ENCODE measurements around the gene P3H2.

Gene P3H2

GRCh38 chr3:190125436-190126068 lies 4.9 kb upstream of the P3H2 start:
- no peak for DNase-seq (ENCODE audit: low read depth, low spot score)

DNA sequence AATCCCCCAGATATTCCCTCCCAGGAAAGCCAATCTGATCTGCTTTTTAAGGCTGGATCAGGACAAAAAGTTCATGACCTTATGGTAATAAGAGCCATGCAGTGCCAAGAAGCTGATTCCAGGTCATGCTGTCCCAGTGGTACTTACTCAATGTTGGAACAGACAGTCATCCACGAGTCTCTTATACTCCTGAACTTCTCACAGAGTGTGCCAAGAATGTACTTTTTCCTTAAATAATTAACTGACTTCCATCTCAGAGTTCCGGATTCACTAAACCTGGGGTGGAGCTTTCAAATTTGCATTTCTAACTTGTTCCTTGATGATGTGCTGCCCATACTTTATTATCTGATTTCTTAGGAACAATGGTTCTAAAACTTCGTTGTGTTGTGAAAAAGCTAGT lies 3.4 kb upstream of the P3H2 start:
- DNase-seq (ENCODE audit: low read depth, low spot score), result no peak

- no peak for DNase-seq (ENCODE audit: low read depth, low spot score)
Measured at GRCh38 chr3:190122198-190122771, 1.6 kb upstream of the P3H2 start.

- DNase-seq (ENCODE audit: low read depth, low spot score), result no peak
Measured at GRCh38 chr3:190121383-190121782, 686 bp upstream of the P3H2 start.

GRCh38 chr3:190121061-190121377 lies 322 bp upstream of the P3H2 start:
- no peak for DNase-seq (ENCODE audit: low read depth, low spot score)

DNA sequence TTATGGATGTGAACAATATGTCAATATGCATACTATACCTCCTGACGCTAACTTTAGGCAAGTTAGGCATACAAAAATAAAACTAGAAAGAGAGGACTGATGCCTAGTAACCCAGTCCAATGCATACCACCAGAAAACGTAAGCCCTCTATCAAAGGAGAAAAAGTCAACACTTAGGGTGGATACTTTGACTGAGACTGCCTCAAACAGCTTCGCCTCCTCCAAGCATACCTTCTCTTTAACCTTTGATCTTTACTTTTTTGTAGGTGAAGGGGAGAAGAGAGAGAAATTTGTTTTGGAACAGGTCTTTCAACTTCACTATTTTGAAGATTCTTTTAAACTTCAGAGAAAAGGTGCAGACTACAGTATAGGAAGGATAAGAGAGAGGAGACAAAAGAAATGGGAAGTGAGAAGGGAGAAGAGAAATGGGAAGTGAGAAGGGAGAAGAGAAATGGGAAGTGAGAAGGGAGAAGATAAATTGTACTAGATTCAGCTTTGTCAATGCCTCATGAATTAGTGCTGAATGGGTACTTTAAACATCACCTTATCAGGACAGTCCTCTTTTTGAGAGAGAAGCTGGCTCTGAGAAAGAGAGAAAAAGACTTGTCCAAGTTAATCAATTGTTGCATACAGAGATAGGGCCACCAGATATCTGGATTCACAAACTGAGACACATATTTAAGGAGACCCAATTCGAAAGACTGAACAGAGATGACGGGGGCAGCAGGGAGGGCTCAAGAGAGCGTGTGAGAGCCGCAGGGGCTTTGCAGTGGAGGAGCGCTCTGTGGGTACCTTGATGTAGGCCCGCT lies 1.0 kb downstream of the P3H2 start:
- no peak for DNase-seq (ENCODE audit: low read depth, low spot score)

GRCh38 chr3:190118438-190118837 lies 2.3 kb downstream of the P3H2 start:
- no peak for DNase-seq (ENCODE audit: low read depth, low spot score)

GRCh38 chr3:190117981-190118380 lies 2.7 kb downstream of the P3H2 start:
- DNase-seq (ENCODE audit: low read depth, low spot score), result no peak

GRCh38 chr3:190116551-190117067 lies 4.1 kb downstream of the P3H2 start:
- no peak for DNase-seq (ENCODE audit: low read depth, low spot score)

DNA sequence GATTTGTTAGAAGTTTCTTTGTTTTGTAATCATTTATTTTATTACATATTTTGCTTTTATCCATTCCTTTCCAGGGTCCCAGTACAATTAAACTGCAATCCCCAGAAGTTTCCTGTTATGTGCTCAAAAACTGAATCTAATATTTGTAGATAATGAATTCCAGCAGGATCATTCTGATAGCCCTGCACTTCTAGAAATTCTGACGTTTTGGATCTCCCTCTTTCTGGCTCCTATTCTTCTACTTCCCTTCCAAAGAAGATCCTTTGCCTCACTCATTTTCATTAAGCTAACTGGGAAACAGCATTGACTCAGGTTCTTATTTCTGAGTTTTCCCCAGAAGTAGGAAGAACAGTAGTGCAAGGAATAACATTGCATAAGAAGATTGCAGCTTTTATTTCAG lies 9.9 kb downstream of the P3H2 start:
- DNase-seq (ENCODE audit: low read depth, low spot score), result no peak

DNA sequence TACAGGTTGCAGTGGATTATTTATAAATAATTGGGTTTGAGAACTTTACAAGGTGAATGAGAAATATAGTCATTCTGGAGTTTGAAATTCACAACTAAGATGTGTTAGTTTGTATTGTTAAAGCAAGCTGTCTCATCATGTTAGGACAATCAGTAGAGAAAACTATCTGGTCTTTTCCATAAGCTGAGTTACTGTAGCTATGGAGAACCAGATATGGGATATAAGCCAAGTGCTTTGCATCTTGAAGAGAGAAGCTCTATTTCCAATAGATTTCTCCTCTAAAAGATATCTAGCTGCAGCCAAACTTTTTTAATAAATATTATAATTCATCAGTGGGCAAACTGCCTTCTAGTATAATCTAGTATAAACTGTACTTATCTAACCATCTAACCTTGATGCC lies 11.3 kb downstream of the P3H2 start:
- DNase-seq (ENCODE audit: low read depth, low spot score), result no peak

- no peak for DNase-seq (ENCODE audit: low read depth, low spot score)
Measured at GRCh38 chr3:190108804-190109203, 11.9 kb downstream of the P3H2 start.

- DNase-seq (ENCODE audit: low read depth, low spot score), result no peak
Measured at GRCh38 chr3:190105876-190106275, 14.8 kb downstream of the P3H2 start.

GRCh38 chr3:190101320-190102011 lies 19.2 kb downstream of the P3H2 start:
- no peak for DNase-seq (ENCODE audit: low read depth, low spot score)

GRCh38 chr3:190099099-190099498 lies 21.6 kb downstream of the P3H2 start:
- DNase-seq (ENCODE audit: low read depth, low spot score), result no peak

- no peak for DNase-seq (ENCODE audit: low read depth, low spot score)
Measured at GRCh38 chr3:190097617-190098016, 23.1 kb downstream of the P3H2 start.

DNA sequence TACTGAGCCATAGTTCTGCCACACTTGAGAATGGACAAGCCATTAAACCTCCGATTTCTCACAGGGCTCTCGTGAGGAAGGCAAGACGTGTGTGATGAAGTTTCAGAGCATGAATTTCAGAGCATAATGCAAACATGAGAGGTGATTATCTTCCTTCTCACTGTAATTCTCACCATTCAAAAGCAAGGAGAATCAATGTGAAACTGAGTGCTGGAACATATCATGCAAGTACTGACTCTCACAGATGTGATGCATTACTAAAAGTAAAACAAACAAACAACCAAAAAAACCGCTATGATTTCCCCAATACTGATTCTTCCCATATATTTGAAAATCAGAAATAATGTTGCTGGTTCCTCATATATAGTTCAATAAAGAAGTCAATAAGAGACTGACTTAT lies 23.7 kb downstream of the P3H2 start:
- DNase-seq (ENCODE audit: low read depth, low spot score), result no peak

- DNase-seq (ENCODE audit: low read depth, low spot score), result no peak
Measured at GRCh38 chr3:190096345-190096744, 24.4 kb downstream of the P3H2 start.

DNA sequence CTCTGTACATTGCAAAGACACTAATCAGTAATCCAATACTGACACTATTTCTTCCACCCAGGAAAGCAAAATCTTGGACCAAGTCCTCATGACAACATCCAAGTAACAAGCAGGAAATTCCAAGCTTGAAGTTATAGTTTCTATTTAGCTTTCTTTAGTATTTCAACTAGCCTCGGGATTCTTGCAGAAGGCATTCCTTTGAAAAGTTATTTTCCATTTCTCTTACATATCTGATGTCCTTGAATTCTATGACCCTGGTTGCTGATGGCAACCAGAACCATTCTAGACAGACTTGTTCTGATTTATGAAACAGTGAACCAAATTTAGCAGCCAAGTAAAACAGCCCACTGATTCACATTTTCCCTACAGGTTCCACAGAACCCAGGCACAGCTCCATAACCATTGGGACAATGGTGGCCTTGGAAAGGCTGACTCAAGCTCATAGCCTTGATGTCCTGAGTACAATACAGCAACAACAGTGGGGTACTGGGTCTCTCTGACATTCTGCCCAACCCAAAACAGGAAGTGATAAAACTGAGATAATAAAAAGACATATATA lies 26.5 kb downstream of the P3H2 start:
- DNase-seq (ENCODE audit: low read depth, low spot score), result no peak

DNA sequence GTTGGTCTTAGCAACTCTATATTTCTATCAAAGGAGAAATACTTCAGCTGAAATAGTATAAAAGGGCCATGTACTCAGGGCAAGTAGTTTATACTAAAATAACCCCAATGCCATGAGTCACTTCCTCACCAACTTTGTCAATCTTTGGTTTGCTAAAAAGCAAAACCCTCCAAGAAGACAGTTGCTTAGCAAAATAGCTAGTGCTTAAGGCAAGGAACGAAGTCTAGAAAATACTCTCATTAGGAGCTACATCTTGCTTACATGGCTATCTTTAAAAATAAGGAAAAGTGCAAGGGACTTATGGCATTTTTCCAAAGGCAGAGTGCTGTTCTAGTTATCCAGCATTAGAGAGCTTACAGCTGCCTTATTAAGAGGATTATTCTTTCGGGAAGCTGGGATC lies 28.4 kb downstream of the P3H2 start:
- no peak for DNase-seq (ENCODE audit: low read depth, low spot score)

DNA sequence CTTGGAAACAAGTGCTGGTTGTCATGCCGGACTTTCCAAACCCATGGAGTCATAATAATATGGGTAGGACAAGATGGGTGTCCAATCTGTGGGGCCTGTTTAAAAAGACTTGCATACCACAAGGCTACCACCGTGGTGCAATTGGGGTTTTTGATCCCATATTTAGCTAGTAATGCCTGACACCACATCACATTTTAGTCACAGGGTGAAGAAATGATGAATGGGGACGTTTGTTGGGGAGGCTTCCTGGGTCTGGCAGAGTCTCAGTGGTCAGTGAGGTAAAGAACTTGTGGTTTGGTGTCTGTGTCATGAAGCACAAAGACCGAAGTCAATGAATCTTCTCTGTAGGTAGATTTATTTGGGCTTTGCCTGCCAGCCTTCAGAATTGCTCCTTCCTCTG lies 31.0 kb downstream of the P3H2 start:
- DNase-seq (ENCODE audit: low read depth, low spot score), result no peak

DNA sequence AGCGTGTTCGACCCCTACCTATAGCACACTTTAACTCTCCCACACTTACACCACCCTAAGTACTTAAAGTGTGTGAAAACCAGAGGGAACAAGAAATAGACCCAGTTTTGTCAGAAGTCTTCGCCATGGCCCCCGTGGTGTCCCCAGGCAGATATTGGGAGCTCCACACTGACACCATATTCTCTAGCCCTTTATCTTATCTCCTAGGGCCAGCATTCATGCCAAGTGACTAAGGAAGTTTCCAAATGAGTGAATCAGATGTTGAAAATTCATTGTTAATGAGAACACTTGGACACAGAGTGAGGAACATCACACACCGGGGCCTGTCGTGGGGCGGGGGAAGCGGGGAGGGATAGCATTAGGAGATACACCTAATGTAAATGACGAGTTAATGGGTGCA lies 31.8 kb downstream of the P3H2 start:
- DNase-seq (ENCODE audit: low read depth, low spot score), result no peak

Measured in iPS DF 19.7 (cell line).